Stimulated activated naive B cell treated with anti-CD40 and anti-IgM and Interleukin-4, amounts not matched to agents 10 μg/mL and 1 μg/mL and 100 μg/mL, for 72 hours (primary cell): ENCODE results near the gene TCEA3.
A peak's percentile ranks its signal among the peaks of the same experiment; 100 is the strongest.

Experiments
- ATAC-seq, 2 donors: fragments of 150-1000 bp; cut with Tn5 transposase; replicated peaks; 2 replicates each; pipeline ENCODE4 v1.10.0; 2021; ENCODE audit warnings: moderate library complexity in 1 of 2
- DNase-seq: peaks from one replicate; pipeline ENCODE4 v3.0.0; 2021
- H3K27ac Mint-ChIP-seq: one replicate; pipeline ENCODE4 v1.8.0; 2022; ENCODE audit warnings: mild to moderate bottlenecking, mixed read lengths
- H3K27me3 Mint-ChIP-seq, 2 donors: one replicate each; pipeline ENCODE4 v1.8.0; 2022; ENCODE audit warnings: mixed read lengths in 2 of 2
- H3K36me3 Mint-ChIP-seq, 2 donors: one replicate each; pipeline ENCODE4 v1.8.0; 2022; ENCODE audit warnings: mixed read lengths in 2 of 2, mild to moderate bottlenecking in 1 of 2
- H3K4me1 Mint-ChIP-seq, 2 donors: one replicate each; pipeline ENCODE4 v1.8.0; 2022; ENCODE audit warnings: mixed read lengths in 2 of 2, mild to moderate bottlenecking in 1 of 2
- H3K4me3 Mint-ChIP-seq, 2 donors: one replicate each; pipeline ENCODE4 v1.8.0; 2022; ENCODE audit warnings: mild to moderate bottlenecking in 2 of 2, mixed read lengths in 2 of 2, moderate library complexity in 1 of 2
- H3K9me3 Mint-ChIP-seq, 2 donors: one replicate each; pipeline ENCODE4 v1.8.0; 2022; ENCODE audit warnings: mixed read lengths in 2 of 2, mild to moderate bottlenecking in 1 of 2

TCEA3 gene

GRCh38 chr1:23367451-23367790, 57.1 kb downstream of the TCEA3 start:
- Mint-ChIP-seq H3K4me1 (peaks cover 22 to 43% of the 10 kb centered on the region in 2 donors), H3K27me3 (no peaks in the 10 kb centered on the region), H3K9me3 (peaks cover 5 to 7% of the 10 kb centered on the region in 2 donors), H3K4me3 (peak overlapping the region; percentile 98 to 99), H3K27ac (peak overlapping the region; percentile 98), H3K36me3 (peaks cover 28 to 38% of the 10 kb centered on the region in 2 donors)
- DNase-seq, result no peak
- ATAC-seq, result no peak

- Mint-ChIP-seq H3K4me1 (peaks cover 18 to 43% of the 10 kb centered on the region in 2 donors), H3K9me3 (peaks cover 10 to 13% of the 10 kb centered on the region in 2 donors), H3K36me3 (peaks cover 32 to 38% of the 10 kb centered on the region in 2 donors), H3K27me3 (no peaks in the 10 kb centered on the region), H3K27ac (no peak overlapping the region), H3K4me3 (peak overlapping the region in 1 of 2 donors; percentile 6)
- no peak for ATAC-seq
- no peak for DNase-seq
Observed at GRCh38 chr1:23366598-23366997, 58.0 kb downstream of the TCEA3 start.

GRCh38 chr1:23366146-23366545, 58.4 kb downstream of the TCEA3 start:
- no peak overlapping the region for H3K27ac Mint-ChIP-seq
- no peak for ATAC-seq

GRCh38 chr1:23362218-23362713, 62.3 kb downstream of the TCEA3 start:
- peaks cover 61 to 71% of the 10 kb centered on the region in 2 donors for H3K36me3 Mint-ChIP-seq
- DNase-seq (no peak), ATAC-seq (no peak)
- no peak overlapping the region for H3K4me3 Mint-ChIP-seq
- peaks cover 5 to 14% of the 10 kb centered on the region in 2 donors for H3K4me1 Mint-ChIP-seq
- no peaks in the 10 kb centered on the region for H3K27me3 Mint-ChIP-seq
- peaks cover 24% of the 10 kb centered on the region in 2 donors for H3K9me3 Mint-ChIP-seq
- H3K27ac Mint-ChIP-seq, result peak overlapping the region; percentile 65

More at GRCh38 chr1:23366146-23366545, 58.4 kb downstream of the TCEA3 start:
- Mint-ChIP-seq H3K4me3 (peak overlapping the region in 1 of 2 donors; percentile 6), H3K36me3 (peaks cover 36 to 43% of the 10 kb centered on the region in 2 donors), H3K4me1 (peaks cover 18 to 42% of the 10 kb centered on the region in 2 donors), H3K27me3 (no peaks in the 10 kb centered on the region), H3K9me3 (peaks cover 12 to 13% of the 10 kb centered on the region in 2 donors)
- no peak for DNase-seq

- Mint-ChIP-seq H3K4me1 (no peaks in the 10 kb centered on the region), H3K27me3 (peaks cover 0 to 5% of the 10 kb centered on the region in 2 donors)
Observed at GRCh38 chr1:23358310-23358875, 66.2 kb downstream of the TCEA3 start.

GRCh38 chr1:23357138-23357908, 67.2 kb downstream of the TCEA3 start:
- Mint-ChIP-seq H3K27ac (no peak overlapping the region), H3K9me3 (peaks cover 16 to 18% of the 10 kb centered on the region in 2 donors), H3K4me1 (no peaks in the 10 kb centered on the region), H3K27me3 (peaks cover 0 to 5% of the 10 kb centered on the region in 2 donors), H3K4me3 (no peak overlapping the region), H3K36me3 (peaks cover 37 to 50% of the 10 kb centered on the region in 2 donors)
- DNase-seq (no peak), ATAC-seq (no peak)

More at GRCh38 chr1:23358310-23358875, 66.2 kb downstream of the TCEA3 start:
- ATAC-seq, result no peak
- no peak overlapping the region for H3K27ac Mint-ChIP-seq
- no peak overlapping the region for H3K4me3 Mint-ChIP-seq
- H3K36me3 Mint-ChIP-seq, result peaks cover 48 to 60% of the 10 kb centered on the region in 2 donors
- H3K9me3 Mint-ChIP-seq, result peaks cover 24% of the 10 kb centered on the region in 2 donors
- no peak for DNase-seq

- DNase-seq (no peak), ATAC-seq (no peak)
- H3K27ac Mint-ChIP-seq, result no peak overlapping the region
- no peaks in the 10 kb centered on the region for H3K4me1 Mint-ChIP-seq
- peaks cover 0 to 5% of the 10 kb centered on the region in 2 donors for H3K27me3 Mint-ChIP-seq
- peaks cover 31 to 42% of the 10 kb centered on the region in 2 donors for H3K36me3 Mint-ChIP-seq
- no peak overlapping the region for H3K4me3 Mint-ChIP-seq
- peaks cover 11 to 14% of the 10 kb centered on the region in 2 donors for H3K9me3 Mint-ChIP-seq
Observed at GRCh38 chr1:23356471-23357137, 67.9 kb downstream of the TCEA3 start.

- ATAC-seq, result peak; percentile 25 to 27
- H3K9me3 Mint-ChIP-seq, result peaks cover 0 to 3% of the 10 kb centered on the region in 2 donors
- H3K4me1 Mint-ChIP-seq, result no peaks in the 10 kb centered on the region
Observed at GRCh38 chr1:23354245-23354644, 70.3 kb downstream of the TCEA3 start.

GRCh38 chr1:23352096-23352695, 72.4 kb downstream of the TCEA3 start:
- H3K36me3 Mint-ChIP-seq, result peaks cover 2 to 10% of the 10 kb centered on the region in 2 donors
- DNase-seq (no peak), ATAC-seq (no peak)
- H3K4me3 Mint-ChIP-seq, result no peak overlapping the region
- H3K27ac Mint-ChIP-seq, result no peak overlapping the region
- H3K27me3 Mint-ChIP-seq, result peaks cover 0 to 5% of the 10 kb centered on the region in 2 donors
- no peaks in the 10 kb centered on the region for H3K4me1 Mint-ChIP-seq
- no peaks in the 10 kb centered on the region for H3K9me3 Mint-ChIP-seq

More at GRCh38 chr1:23354245-23354644, 70.3 kb downstream of the TCEA3 start:
- H3K27ac Mint-ChIP-seq, result no peak overlapping the region
- peaks cover 10 to 19% of the 10 kb centered on the region in 2 donors for H3K36me3 Mint-ChIP-seq
- no peak overlapping the region for H3K4me3 Mint-ChIP-seq
- H3K27me3 Mint-ChIP-seq, result peaks cover 0 to 5% of the 10 kb centered on the region in 2 donors
- no peak for DNase-seq

GRCh38 chr1:23345920-23346319, 78.6 kb downstream of the TCEA3 start:
- peaks cover 11 to 33% of the 10 kb centered on the region in 2 donors for H3K4me1 Mint-ChIP-seq
- H3K4me3 Mint-ChIP-seq, result peak overlapping the region in 1 of 2 donors; percentile 37
- H3K27me3 Mint-ChIP-seq, result no peaks in the 10 kb centered on the region
- no peak for DNase-seq
- ATAC-seq, result no peak
- H3K27ac Mint-ChIP-seq, result no peak overlapping the region
- peaks cover 0 to 9% of the 10 kb centered on the region in 2 donors for H3K36me3 Mint-ChIP-seq
- no peaks in the 10 kb centered on the region for H3K9me3 Mint-ChIP-seq

- Mint-ChIP-seq H3K27me3 (no peaks in the 10 kb centered on the region), H3K4me1 (peaks cover 14 to 42% of the 10 kb centered on the region in 2 donors), H3K36me3 (peaks cover 0 to 9% of the 10 kb centered on the region in 2 donors), H3K27ac (peak overlapping the region; percentile 98), H3K4me3 (peak overlapping the region; percentile 90 to 95), H3K9me3 (no peaks in the 10 kb centered on the region)
- DNase-seq (no peak), ATAC-seq (peak; percentile 1 to 12)
Observed at GRCh38 chr1:23344987-23345472, 79.5 kb downstream of the TCEA3 start.

- ATAC-seq (peak; percentile 95 to 96), DNase-seq (peak; percentile 99)
- Mint-ChIP-seq H3K27ac (peak within 1 kb of the TSS; percentile 98), H3K4me3 (peak within 1 kb of the TSS; percentile 90 to 95), H3K36me3 (peaks cover 4 to 15% of the 10 kb centered on the region in 2 donors), H3K27me3 (no peaks in the 10 kb centered on the region), H3K9me3 (no peaks in the 10 kb centered on the region), H3K4me1 (peaks cover 18 to 49% of the 10 kb centered on the region in 2 donors)
Observed at GRCh38 chr1:23344111-23344986, 80.2 kb downstream of the TCEA3 start, which contains the start of gene HNRNPR. HNRNPR (minus strand) TSS chr1:23344284; CDS start chr1:23341008, 3,276 bp downstream.
